Cerebellar nuclear complex (tissue), 1 donor: ENCODE measurements around the gene LPAR3.

Experiments used
- DNase-seq, 2 experiments: peaks; one replicate each; lab custom pipeline; 2025; lab: John Stamatoyannopoulos, UW

LPAR3 gene

DNA sequence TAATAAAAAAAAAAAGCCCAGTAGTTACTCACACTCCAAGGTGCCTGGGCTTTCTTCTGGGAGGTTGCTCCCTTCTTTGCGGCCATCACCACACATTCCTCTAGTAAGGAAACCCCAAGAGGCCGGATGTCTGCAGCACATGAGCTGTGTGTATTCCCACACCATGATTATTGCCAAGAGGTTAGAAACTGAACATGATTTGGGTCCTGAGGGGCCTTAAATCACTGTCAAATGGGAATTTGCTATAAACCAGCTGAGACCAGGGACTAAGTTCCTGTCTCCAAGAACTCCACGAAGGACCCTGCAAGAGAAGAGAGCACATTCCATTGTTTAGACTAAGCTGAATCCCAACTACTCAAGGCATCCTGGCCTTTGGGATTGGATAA lies 117.5 kb downstream of the LPAR3 start:
- no peak for DNase-seq

- DNase-seq = peak; percentile 58 to 78
Observed at GRCh38 chr1:84774669-84775534, 118.1 kb downstream of the LPAR3 start.

DNA sequence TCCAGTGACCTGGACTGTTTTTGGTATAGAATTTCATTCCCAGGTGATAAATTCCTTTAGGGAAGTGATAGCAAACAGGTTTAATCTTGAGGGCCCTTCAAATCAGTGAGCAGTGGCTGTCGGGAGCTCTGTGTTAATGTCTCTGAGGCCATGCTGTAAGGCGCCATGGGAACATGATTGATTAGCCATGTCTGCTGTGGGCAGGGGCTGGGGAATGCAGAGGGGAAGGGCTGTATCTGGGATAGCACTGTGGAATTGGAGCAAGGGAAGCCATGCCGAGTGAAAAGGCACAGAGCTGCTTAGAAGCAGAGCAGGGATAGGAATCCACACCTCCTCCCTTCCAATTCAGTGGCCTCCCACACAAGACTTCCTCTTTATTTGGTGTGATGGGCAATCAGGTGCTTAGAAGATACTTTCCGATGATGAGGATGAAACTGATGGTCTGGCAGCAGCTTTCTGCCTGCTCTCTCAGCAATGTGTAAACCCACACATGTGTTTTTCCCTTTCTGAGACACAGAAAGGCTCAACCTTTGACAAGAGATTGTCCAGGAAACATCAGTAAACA lies 119.0 kb downstream of the LPAR3 start:
- no peak for DNase-seq

- no peak for DNase-seq
Observed at GRCh38 chr1:84773195-84773594, 119.8 kb downstream of the LPAR3 start.

DNA sequence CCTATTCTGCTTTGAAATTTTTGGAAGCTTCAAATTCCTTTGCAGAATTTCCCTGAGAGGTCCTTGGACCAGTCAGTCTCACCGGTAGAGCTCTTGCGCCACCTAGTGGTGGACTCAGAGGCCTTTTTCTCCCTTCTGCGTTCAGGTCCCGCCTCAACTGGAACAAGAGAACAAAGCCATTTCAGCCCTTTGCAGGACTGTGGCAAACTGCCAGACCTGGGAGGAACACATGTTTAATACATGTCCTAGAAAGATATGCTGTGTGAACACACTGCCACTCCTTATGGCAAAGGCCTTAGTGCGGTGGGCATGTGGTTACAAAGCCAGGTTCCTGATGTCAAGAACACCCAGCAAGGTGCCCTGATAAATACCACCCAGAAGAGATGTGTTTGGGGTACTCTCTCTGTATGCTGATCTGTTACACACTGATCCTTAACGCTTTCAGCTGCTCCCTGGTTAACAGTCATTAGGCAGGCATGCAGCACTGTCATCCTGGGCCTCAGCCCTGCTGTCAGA lies 120.5 kb downstream of the LPAR3 start:
- DNase-seq = peak in 1 of 2 experiments; percentile 88

DNA sequence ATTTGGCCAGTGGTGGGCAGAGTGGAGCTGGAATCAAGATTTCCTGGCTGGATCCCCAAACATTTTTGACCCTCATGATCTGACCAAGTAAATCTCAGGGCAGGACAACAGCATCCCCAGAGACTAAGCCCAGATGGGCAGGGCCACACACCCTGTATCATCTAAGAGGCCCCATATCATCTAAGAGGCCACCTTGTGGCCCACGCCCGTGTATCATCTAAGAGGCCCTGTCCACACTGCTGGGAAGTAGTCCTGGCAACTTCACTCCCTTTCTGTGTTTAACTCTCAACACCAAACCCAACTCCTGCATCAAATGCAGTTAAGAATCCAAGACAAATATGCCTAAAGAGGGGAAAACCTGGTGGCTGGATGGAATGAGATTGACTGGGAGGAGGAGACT lies 121.1 kb downstream of the LPAR3 start:
- no peak for DNase-seq

DNA sequence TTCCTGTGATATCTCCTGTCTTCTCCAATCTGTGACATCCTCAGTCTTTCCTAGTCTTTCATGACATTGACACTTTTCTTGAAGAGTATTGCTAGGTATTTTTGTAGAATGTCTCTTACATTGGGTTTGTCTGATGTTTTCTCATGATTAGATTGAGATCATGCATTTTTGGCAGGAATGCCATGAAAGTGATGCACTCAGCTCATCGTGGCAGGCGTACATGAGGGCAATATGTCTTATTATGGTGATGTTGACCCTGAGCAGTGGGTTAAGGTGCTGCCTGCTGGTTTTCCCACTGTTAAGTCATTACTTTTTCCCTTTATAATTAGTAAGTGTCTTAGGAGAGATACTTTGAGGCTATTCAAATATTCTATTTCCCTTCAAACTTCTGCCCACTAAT lies 122.5 kb downstream of the LPAR3 start:
- DNase-seq = no peak

DNA sequence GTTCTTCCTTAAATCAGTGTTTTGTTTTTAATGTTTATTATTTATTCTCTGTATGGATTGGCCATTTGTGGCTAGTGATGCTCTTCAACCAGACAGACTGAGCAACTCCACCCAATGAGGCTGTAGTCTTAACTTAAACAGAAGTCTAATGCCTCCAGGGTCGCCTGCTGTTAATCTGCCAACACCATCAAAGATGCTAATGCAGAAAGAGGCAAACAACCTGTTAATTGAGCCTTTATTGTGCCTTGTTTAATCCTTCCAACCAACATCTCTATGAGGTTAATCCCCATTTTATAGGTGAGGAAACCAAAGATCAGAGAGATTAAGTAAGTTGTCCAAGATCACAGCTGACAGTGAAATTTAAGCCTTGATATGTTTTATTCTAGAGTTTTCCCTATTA lies 123.4 kb downstream of the LPAR3 start:
- DNase-seq = no peak

GRCh38 chr1:84768634-84769033 lies 124.4 kb downstream of the LPAR3 start:
- DNase-seq = no peak

- DNase-seq = no peak
Observed at GRCh38 chr1:84763912-84764680, 128.9 kb downstream of the LPAR3 start.

GRCh38 chr1:84762664-84763063 lies 130.3 kb downstream of the LPAR3 start:
- no peak for DNase-seq
